Panc1 (cell line): Measurements from ENCODE around the gene RPS15.

Experiments used
- CTCF ChIP-seq: fragments of 450-650 bp; IDR thresholded peaks from 2 replicates; pipeline ENCODE4 v1.5.1; 2017; ENCODE audit warnings: mild to moderate bottlenecking
- POLR2AphosphoS5 ChIP-seq: IDR thresholded peaks from 2 replicates; pipeline ENCODE4 v1.6.1; 2012; ENCODE audit warnings: mild to moderate bottlenecking, low read depth, low read length, moderate library complexity
- SIN3A ChIP-seq: IDR thresholded peaks from 2 replicates; pipeline ENCODE4 v1.6.1; 2012; ENCODE audit warnings: low read depth, mild to moderate bottlenecking, low read length, moderate library complexity, borderline replicate concordance; ENCODE audit not compliant: insufficient read depth
- TCF7L2 ChIP-seq: IDR thresholded peaks from 2 replicates; pipeline ENCODE4 v1.6.1; 2011; ENCODE audit warnings: mild to moderate bottlenecking, low read depth, low read length, inconsistent platforms

- TF ChIP-seq POLR2AphosphoS5: no peak
- no peak for TF ChIP-seq CTCF
- TF ChIP-seq TCF7L2: no peak
- no peak for TF ChIP-seq SIN3A
Measured at GRCh38 chr19:1475751-1476437, 37.7 kb downstream of the RPS15 start.
